Posterior cingulate gyrus (tissue), 11 donors: ENCODE results near the gene ARL16.
A peak's percentile ranks its signal among the peaks of the same experiment; 100 is the strongest.

ENCODE experiments used
- DNase-seq, 10 donors: peaks; one replicate each; pipeline versions ENCODE4 v3.0.0 to v3.0.0-alpha.2; 2020 to 2021; ENCODE audit warnings: mixed read lengths in 3 of 10
- intact Hi-C: fragments of 100-400 bp; cut with DNase I; formaldehyde crosslinking; loops from one replicate; pipeline ENCODE4 v1.15.1; 2023

ARL16 gene, protein sequence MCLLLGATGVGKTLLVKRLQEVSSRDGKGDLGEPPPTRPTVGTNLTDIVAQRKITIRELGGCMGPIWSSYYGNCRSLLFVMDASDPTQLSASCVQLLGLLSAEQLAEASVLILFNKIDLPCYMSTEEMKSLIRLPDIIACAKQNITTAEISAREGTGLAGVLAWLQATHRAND

GRCh38 chr17:81683584-81684441, at the start of gene ARL16, which contains the start of gene HGS:
Gene ARL16 (minus strand): TSS chr17:81683797. CDS start chr17:81683753, 44 bp downstream.
Gene HGS (plus strand): TSS chr17:81684011. CDS start chr17:81684067, 56 bp downstream.
- intact Hi-C loops, result loop anchor here (1.0 to 5.0 kb wide), 2 partner anchors 19 to 47 kb away; partner anchors contain the start of genes MRPL12, NPLOC4 and TSPAN10

GRCh38 chr17:81727324-81728031, 43.9 kb upstream of the ARL16 start:
- intact Hi-C loops, result no loop called here
- no peak for DNase-seq

More at GRCh38 chr17:81683584-81684441, at the start of gene ARL16, which contains the start of gene HGS:
- peak; percentile 95 to 99 (median 96) for DNase-seq

DNA sequence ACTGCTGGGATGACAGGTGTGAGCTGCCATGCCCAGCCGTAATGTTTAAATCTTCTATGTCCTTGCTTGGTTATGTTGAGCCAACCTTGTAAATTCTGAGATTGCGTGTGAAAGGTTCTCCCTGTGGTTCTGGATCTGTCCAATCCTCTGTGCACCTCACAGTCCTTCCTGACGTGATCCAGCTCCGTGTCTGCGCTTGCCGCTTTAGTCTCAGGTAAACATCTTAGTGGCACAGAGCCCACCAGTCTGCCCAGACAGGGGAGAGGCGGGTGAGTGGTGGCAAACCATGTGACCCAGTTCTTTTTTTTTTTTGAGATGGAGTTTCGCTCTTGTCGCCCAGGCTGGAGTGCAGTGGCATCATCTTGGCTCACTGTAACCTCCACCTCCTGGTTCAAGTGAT, 42.4 kb upstream of the ARL16 start:
- intact Hi-C loops, result no loop called here
- no peak for DNase-seq

DNA sequence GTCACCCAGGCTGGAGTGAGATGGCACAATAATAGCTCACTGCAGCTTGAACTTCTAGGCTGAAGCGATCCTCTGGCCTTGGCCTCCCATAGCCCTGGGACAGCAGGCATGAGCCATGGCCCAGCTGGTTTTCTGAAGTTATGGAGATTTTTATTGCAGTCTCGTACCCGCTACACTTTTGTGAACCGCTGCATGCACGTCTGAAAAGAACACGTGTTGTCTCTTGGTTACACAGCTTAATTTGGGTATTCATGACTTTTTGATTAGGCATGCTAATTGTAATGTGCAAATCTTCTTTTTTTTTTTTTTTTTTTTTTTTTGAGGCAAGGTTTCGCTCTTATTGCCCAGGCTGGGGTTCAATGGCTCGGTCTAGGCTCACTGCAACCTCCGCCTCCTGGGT, 41.8 kb upstream of the ARL16 start:
- DNase-seq, result no peak
- intact Hi-C loops, result no loop called here

DNA sequence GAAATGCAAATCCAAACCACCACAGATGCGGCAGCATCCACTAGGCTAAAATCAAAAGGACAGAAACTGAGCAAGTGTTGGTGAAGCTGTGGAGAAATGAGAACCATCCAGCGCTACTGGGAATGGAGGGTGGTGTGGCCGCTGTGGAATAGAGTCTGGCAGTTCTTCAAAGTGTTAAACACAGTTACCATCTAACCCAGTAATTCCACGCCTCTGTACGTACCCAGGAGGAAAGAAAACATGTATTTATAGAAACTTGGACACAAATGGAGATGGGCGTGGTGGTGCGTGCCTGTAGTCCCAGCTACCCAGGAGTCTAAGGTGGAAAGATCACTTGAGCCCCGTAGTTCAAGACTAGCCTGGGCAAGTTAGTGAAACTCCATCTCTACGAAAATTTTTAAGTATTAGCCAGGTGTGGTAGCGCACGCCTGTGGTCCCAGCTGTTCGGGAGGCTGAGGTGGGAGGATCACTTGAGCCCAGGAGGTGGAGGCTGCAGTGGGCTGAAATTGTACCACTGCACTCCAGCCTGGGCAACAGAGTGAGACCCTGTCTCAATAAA, 40.1 kb upstream of the ARL16 start:
- intact Hi-C loops, result no loop called here
- no peak for DNase-seq

DNA sequence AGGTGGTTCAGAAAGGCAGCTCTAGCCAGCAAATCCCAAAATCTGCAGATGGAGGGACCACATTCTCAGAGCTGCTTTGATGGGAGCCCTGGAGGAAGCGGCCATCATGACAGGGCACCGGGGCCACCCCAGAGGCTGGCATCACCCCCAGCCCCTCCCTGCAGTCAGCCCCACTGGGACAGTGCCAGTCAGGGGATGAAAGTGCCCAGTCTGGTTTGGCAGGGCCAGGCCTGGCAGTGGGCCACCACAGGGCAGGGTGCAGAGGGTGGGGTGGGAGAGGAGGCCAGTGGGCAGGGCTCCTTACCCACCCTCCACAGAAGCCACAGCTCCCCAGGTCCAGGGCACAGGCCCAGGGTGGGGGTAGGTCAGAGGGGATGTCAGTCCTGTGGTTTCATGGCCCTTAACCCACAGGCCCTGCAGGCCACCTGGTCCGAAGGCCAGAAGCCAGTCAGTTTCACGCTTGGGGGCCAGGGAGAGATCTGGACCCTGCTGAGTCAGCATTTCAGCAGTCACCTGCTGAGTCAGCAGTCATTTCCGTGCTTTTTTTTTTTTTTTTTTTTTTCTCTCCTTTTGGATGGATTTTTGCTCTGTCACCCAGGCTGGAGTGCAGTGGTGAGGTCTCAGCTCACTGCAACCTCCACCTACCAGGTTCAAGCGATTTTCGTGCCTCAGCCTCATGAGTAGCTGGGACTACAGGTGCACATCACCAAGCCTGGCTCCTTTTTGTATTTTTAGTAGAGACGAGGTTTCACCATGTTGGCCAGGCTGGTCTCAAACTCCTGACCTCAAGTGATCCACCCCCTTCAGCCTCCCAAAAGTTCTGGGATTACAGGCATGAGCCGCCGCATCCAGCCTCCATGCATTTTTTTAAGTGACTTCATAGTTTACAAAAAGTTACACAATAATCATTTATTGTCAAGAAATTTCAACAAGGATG, 38.9 kb upstream of the ARL16 start:
- intact Hi-C loops, result no loop called here

DNA sequence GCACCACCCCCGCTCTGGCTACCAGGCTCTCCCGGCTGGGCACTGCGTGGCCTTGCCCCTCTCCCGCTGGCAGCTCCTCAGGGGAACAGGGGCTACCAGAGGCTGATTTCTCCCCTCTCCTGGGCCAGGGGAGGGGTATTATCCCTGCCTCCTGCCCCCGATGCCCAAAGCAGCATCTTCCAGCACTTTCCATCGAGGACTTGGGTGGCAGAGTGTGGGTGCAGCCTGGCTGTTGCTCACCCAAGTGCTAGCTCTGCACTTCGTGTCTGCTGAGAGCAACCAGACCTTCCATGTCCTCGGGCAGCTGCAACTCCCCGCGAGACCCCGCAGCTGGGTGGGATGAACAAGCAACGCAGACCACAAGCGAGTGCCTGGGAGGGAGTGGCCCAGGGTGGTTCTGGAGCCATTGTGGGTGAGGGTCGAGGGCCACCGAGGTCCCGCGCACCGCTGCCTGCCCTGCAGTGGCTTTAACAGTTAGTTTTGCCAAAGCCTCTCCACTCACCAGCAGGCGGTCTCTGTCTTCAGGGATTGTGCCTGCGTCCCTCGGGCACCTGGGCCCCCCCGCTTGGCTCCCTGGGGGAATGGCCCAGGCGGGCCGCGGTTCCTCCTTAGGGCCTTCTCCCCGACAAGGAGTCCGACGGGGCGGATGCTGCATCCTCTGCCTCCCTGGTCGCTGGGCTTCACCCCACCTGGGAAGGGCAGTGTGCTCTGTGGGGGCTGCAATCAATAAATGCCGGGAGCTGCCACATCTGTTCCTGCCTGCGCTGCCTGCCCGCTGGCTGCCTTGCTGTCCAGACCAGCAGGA, 36.9 kb upstream of the ARL16 start:
- no peak for DNase-seq
- intact Hi-C loops, result no loop called here

More for the DNA sequence above, 38.9 kb upstream of the ARL16 start:
- DNase-seq, result peak in 4 of 10 donors; percentile 41 to 75 (median 46)

GRCh38 chr17:81719410-81720266, 36.0 kb upstream of the ARL16 start:
- DNase-seq, result peak in 1 of 10 donors; percentile 67
- intact Hi-C loops, result no loop called here

DNA sequence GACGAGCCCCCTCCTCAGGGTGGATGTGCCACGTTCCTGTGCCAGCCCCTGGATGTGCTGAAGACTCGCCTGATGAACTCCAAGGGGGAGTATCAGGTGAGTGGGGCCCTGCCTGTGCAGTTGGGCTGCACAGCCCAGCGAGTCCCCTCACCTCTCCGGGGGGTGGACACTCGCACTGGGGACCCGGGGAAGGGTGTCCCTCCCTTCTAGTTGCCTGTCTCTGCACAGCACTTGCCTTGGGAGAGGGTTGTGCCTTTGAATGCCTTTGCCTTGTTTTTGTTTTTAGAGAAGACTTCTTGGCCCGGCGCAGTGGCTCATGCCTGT, 34.1 kb upstream of the ARL16 start:
- intact Hi-C loops, result no loop called here
- no peak for DNase-seq

DNA sequence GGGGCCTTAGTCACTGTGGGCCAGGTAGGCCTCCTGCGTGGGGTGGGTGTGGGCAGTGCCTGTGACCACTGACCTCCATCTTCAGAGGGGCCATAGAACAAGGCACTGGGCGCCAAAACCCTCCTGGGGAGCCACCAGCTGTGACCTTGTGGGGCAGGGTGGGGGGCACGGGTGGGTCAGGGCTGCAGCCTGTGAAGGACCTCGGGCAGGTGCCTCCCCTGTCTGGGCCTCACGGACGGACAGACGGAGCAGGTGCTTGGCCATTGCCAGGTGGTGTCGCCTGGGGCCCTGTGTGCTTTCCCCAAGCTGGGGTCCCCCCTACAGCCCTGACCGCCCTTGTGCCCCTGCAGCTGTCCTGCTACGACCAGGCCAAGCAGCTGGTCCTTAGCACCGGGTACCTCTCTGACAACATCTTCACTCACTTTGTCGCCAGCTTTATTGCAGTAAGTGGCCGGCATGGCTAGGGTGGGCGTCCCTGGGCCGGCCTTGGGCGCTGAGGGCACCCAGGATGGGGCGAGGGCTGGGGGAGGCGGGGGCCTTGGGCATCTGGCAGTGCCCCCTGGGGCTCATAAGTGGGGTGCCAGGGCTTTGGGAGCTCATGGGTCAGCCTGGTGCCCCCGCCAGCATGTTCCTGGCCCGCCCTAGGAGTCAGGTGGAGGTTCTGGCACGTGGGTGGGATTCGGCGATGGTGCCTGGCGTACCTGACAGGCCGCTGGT, 33.6 kb upstream of the ARL16 start:
- intact Hi-C loops, result no loop called here
- no peak for DNase-seq

GRCh38 chr17:81716674-81716996, 33.0 kb upstream of the ARL16 start:
- no peak for DNase-seq
- intact Hi-C loops, result no loop called here

DNA sequence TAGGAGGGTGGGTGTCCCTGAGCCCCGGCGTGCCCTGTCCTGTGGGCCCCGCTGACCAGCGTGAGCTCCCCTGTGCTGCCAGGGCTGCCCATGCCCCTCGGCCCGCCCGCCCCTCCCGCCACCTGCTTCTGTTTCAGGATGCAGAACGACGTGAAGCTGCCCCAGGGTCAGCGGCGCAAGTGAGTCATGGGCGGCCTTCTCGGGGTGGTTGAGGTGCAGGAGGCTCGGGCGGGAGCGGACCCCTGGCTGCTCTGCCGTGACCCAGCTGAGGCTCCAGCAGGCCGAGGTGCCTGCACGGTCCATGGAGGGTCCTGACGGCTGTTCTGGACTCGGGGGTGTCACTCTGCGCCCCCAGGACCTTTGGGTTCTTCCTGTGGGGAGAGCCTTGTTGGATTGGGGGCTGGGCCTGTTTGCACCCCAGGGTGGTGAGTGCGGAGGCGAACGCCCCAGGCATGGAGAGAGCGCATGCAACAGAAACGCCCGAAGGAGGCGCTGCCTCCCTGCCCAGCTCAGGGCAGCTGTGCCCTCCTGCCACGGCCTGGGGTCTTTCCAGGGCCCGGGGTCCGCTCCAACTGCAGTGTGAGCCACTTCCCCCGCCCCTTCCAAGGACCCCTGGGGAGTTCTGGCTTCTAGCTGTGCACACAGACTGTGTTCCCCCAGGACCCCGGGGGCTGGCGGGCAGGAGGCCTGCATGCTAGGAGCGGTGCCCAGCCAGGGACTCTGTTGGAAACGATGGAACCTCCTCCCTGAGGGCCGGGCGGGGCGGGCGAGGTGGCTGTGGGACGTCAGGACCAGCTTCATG, 32.5 kb upstream of the ARL16 start:
- intact Hi-C loops, result no loop called here
- DNase-seq, result no peak

DNA sequence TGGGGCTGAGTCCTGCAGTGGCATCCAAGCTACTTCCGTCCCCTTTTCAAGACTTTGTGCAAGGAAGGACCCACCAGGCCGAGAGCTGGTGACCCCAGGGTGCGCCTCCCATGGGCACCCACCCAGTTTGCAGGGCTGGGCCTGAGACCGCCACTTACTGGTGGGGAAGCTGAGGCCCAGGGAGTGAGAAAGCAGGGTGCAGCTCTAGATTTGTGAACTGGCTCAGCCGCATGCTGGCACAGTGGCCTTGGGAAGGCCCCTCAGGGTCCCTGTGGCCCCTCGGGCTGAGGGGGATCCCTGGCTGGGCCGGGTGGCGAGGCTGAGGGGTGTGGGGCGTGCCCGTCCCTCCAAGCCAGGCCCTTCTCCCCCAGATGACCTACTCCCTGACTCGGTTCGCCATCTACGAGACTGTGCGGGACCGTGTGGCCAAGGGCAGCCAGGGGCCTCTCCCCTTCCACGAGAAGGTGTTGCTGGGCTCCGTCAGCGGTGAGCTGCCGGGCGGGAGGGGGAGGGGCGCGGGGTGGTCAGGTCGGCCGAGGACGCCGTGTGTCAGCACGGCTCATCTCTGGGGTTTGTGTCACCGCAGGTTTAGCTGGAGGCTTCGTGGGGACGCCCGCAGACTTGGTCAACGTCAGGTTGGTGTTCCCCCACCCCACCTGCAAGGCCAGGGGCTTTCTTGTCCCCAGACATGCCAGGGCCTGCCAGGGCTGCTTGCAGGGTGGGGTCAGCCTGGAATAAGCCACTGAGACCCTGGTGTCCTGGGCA, 31.7 kb upstream of the ARL16 start:
- no peak for DNase-seq
- intact Hi-C loops, result no loop called here

- intact Hi-C loops, result no loop called here
- DNase-seq, result no peak
Measured at GRCh38 chr17:81714412-81715106, 31.0 kb upstream of the ARL16 start.
